H54 (cell line): ENCODE measurements around the gene CYP39A1.

Experiments used
- DNase-seq: peaks from one replicate; pipeline ENCODE4 v3.0.0; 2011; ENCODE audit warnings: low spot score, mixed read lengths; ENCODE audit not compliant: insufficient read length
- FAIRE-seq: peaks from 3 replicates; lab custom pipeline; 2011; peaks lifted over from hg19 to GRCh38; lab: Jason Lieb, UNC
- POLR2A ChIP-seq: IDR thresholded peaks from 2 replicates; pipeline ENCODE4 v1.6.1; 2011; ENCODE audit warnings: low read depth, mild to moderate bottlenecking, low read length

The CYP39A1 gene

GRCh38 chr6:46652603-46653438 lies at the start of gene CYP39A1, which contains the start of gene SLC25A27:
CYP39A1 (minus strand) TSS chr6:46652818; CDS start chr6:46652582, 236 bp downstream.
SLC25A27 (plus strand) TSS chr6:46652975; CDS start chr6:46653193, 218 bp downstream.
- no peak for TF ChIP-seq POLR2A
- no peak for FAIRE-seq
- no peak for DNase-seq

- DNase-seq (no peak), FAIRE-seq (no peak)
- no peak for TF ChIP-seq POLR2A
Observed at GRCh38 chr6:46699970-46700369, 47.4 kb upstream of the CYP39A1 start.

GRCh38 chr6:46690911-46691451 lies 38.4 kb upstream of the CYP39A1 start:
- no peak for FAIRE-seq

GRCh38 chr6:46690141-46690755 lies 37.6 kb upstream of the CYP39A1 start:
- no peak for FAIRE-seq
- no peak for TF ChIP-seq POLR2A
- no peak for DNase-seq

More at GRCh38 chr6:46690911-46691451, 38.4 kb upstream of the CYP39A1 start:
- DNase-seq, result no peak
- no peak for TF ChIP-seq POLR2A

GRCh38 chr6:46689657-46690056 lies 37.0 kb upstream of the CYP39A1 start:
- DNase-seq, result no peak
- TF ChIP-seq POLR2A, result no peak
- no peak for FAIRE-seq

GRCh38 chr6:46688966-46689335 lies 36.3 kb upstream of the CYP39A1 start:
- no peak for TF ChIP-seq POLR2A
- no peak for FAIRE-seq

GRCh38 chr6:46688117-46688965 lies 35.7 kb upstream of the CYP39A1 start:
- DNase-seq (no peak), FAIRE-seq (no peak)
- no peak for TF ChIP-seq POLR2A

More at GRCh38 chr6:46688966-46689335, 36.3 kb upstream of the CYP39A1 start:
- no peak for DNase-seq

GRCh38 chr6:46687619-46688097 lies 35.0 kb upstream of the CYP39A1 start, which contains the start of gene TDRD6:
TDRD6 (plus strand) TSS chr6:46687885; CDS start chr6:46688129, 244 bp downstream.
- FAIRE-seq, result no peak
- TF ChIP-seq POLR2A, result no peak
- no peak for DNase-seq

GRCh38 chr6:46684771-46685170 lies 32.2 kb upstream of the CYP39A1 start:
- DNase-seq (no peak), FAIRE-seq (no peak)
- no peak for TF ChIP-seq POLR2A

GRCh38 chr6:46677314-46677654 lies 24.7 kb upstream of the CYP39A1 start:
- no peak for FAIRE-seq

GRCh38 chr6:46676604-46677313 lies 24.1 kb upstream of the CYP39A1 start:
- FAIRE-seq (no peak), DNase-seq (no peak)
- no peak for TF ChIP-seq POLR2A

More at GRCh38 chr6:46677314-46677654, 24.7 kb upstream of the CYP39A1 start:
- TF ChIP-seq POLR2A, result no peak
- DNase-seq, result no peak

- FAIRE-seq, result no peak
- DNase-seq, result no peak
- TF ChIP-seq POLR2A, result no peak
Observed at GRCh38 chr6:46674410-46674809, 21.8 kb upstream of the CYP39A1 start.

GRCh38 chr6:46667377-46667776 lies 14.8 kb upstream of the CYP39A1 start:
- no peak for TF ChIP-seq POLR2A
- DNase-seq, result no peak
- no peak for FAIRE-seq

GRCh38 chr6:46661483-46661882 lies 8.9 kb upstream of the CYP39A1 start:
- DNase-seq, result no peak
- no peak for TF ChIP-seq POLR2A
- FAIRE-seq, result no peak
